Adrenal gland (tissue), 12 donors: ENCODE results near the gene CARD9. TPM values are rescaled to one million over a fixed set of nuclear protein-coding genes. Genes with fewer than 3 reads are reported as not detected.

Experiments
- DNase-seq, 7 donors: peaks; one replicate each; pipeline ENCODE4 v3.0.0-alpha.2; 2019 to 2020
- H3K27ac ChIP-seq, 5 donors: fragments of 200-600 bp; sonication (generic) in 4 of 5; 1 replicate in 3 of 5; 2 replicates in 2 of 5; pipeline versions ENCODE4 v1.5.1 to v1.8.0; 2016 to 2020; ENCODE audit warnings: mild to moderate bottlenecking in 1 of 5
- H3K27me3 ChIP-seq: fragments of 200-600 bp; 2 replicates; pipeline ENCODE4 v1.8.0; 2021
- H3K36me3 ChIP-seq, 2 donors: fragments of 200-600 bp; replicated peaks in 1 of 2; 1 replicate in 1 of 2; 2 replicates in 1 of 2; pipeline versions ENCODE4 v1.5.1 to v1.8.0; 2018 to 2022
- H3K4me1 ChIP-seq, 2 donors: fragments of 200-600 bp; replicated peaks in 1 of 2; 1 replicate in 1 of 2; 2 replicates in 1 of 2; pipeline versions ENCODE4 v1.5.1 to v1.8.0; 2018 to 2021
- H3K4me3 ChIP-seq, 4 donors: fragments of 200-600 bp; sonication (generic) in 3 of 4; one replicate each; pipeline ENCODE4 v1.5.1; 2016 to 2018
- H3K9me3 ChIP-seq, 3 donors: fragments of 200-600 bp; sonication (generic) in 1 of 3; replicated peaks in 1 of 3; 1 replicate in 2 of 3; 2 replicates in 1 of 3; pipeline versions ENCODE4 v1.5.1 to v1.8.0; 2016 to 2021
- CTCF ChIP-seq, 6 experiments: fragments of 450-650 bp in 4 of 6; fragments of 200-600 bp in 2 of 6; sonication (generic) in 1 of 6; IDR thresholded peaks; 1 replicate in 5 of 6; 2 replicates in 1 of 6; pipeline versions ENCODE4 v1.5.1 to v1.8.0; 2016 to 2021; ENCODE audit warnings: antibody characterized with exemption in 6 of 6, mild to moderate bottlenecking in 2 of 6, moderate library complexity in 1 of 6
- POLR2A ChIP-seq, 2 donors: fragments of 450-650 bp; IDR thresholded peaks; one replicate each; pipeline ENCODE4 v1.6.1; 2017; ENCODE audit warnings: antibody characterized with exemption in 2 of 2, mild to moderate bottlenecking in 2 of 2, moderate library complexity in 1 of 2
- WGBS, 4 donors: extraction: QIAGEN DNeasy Blood & Tissue Kit in 2 of 4; methylation state at CpG; one replicate each; pipeline versions ENCODE4 v1.1.5 to v1.1.7; 2013 to 2017; 5-methylcytosine and 5-hydroxymethylcytosine counted together
- intact Hi-C, 2 donors: fragments of 100-400 bp; cut with DNase I; formaldehyde crosslinking; loops; one replicate each; pipeline versions ENCODE4 v1.14.1 to v1.15.0; 2022 to 2023
- polyA plus RNA-seq, 3 donors: library from polyadenylated mRNA; stranded (reverse); fragments of 200-250 nt in 2 of 3; fragments of 350-450 nt in 1 of 3; fragmentation: Illumina TruSeq in 1 of 3; extraction: RNeasy Lipid Tissue Mini Kit (QIAGEN cat#74804) in 1 of 3; gene quantifications; one replicate each; pipeline ENCODE4 v1.2.3, GENCODE V29; 2013 to 2014
- total RNA-seq, 9 donors: library from RNA; depleted of rRNA in 4 of 9; stranded (reverse); fragments of >200 nt in 4 of 9; fragments of 120-200 nt in 1 of 9; fragmentation: NEBNext Ultra II Directional in 1 of 9; extraction: Animal tissue kit (Norgen Biotek cat#: 25700) in 1 of 9; gene quantifications; one replicate each; pipeline versions ENCODE4 v1.1.0 to v1.2.4, GENCODE V29; 2013 to 2023
- donor health status: healthy with polysubstance abuse.
- donor health status: Bipolar disorder and iron deficiency.
- donor health status: DM: yes; HTN: yes; CAD: no.
- donor health status: DM: no; HTN: no; CAD: no.
- donor health status: DM: no; HTN: no; CAD: no.
- donor health status: DM: yes; HTN: yes; CAD: no.

CARD9 gene
- total and polyA plus RNA-seq, 12 donors = 0.35 to 10.6 (median 4.0) TPM

- no peak for DNase-seq
- TF ChIP-seq POLR2A (IDR thresholded peaks at IDR 0.05) (no peak), CTCF (IDR thresholded peaks at IDR 0.05) (no peak)
- H3K27ac ChIP-seq = no peak overlapping the region
- H3K4me1 ChIP-seq = peaks cover 0 to 19% of the 10 kb centered on the region in 2 donors
- no peaks in the 10 kb centered on the region for H3K27me3 ChIP-seq
- intact Hi-C loops = no loop called here
- no peaks in the 10 kb centered on the region for H3K36me3 ChIP-seq
- no peak overlapping the region for H3K4me3 ChIP-seq
- H3K9me3 ChIP-seq = no peaks in the 10 kb centered on the region
- WGBS, 4 donors = 75 to 90% (median 79%) methylated on average over 6 to 54 of the region's 54 CpGs
Measured at GRCh38 chr9:136355616-136356557, 17.6 kb downstream of the CARD9 start.

- Histone ChIP-seq H3K36me3 (no peaks in the 10 kb centered on the region), H3K27me3 (no peaks in the 10 kb centered on the region), H3K27ac (peak overlapping the region in 3 of 5 donors; percentile 22 to 56 (median 46)), H3K4me3 (no peak overlapping the region), H3K9me3 (no peaks in the 10 kb centered on the region), H3K4me1 (peaks cover 0 to 19% of the 10 kb centered on the region in 2 donors)
- intact Hi-C loops = no loop called here
- TF ChIP-seq CTCF (IDR thresholded peaks at IDR 0.05) (no peak), POLR2A (IDR thresholded peaks at IDR 0.05) (no peak)
- DNase-seq = peak in 6 of 7 donors; percentile 64 to 81 (median 67)
- 36 to 55% (median 52%) methylated on average over 9 to 17 of the region's 17 CpGs for WGBS, 4 donors
Measured at GRCh38 chr9:136354592-136355085, 18.8 kb downstream of the CARD9 start.

- peak overlapping the region in 3 of 5 donors; percentile 22 to 56 (median 46) for H3K27ac ChIP-seq
- H3K4me3 ChIP-seq = no peak overlapping the region
- H3K27me3 ChIP-seq = no peaks in the 10 kb centered on the region
- 68 to 81% (median 75%) methylated on average over 3 to 13 of the region's 13 CpGs for WGBS, 4 donors
- intact Hi-C loops = no loop called here
- H3K9me3 ChIP-seq = no peaks in the 10 kb centered on the region
- no peak for TF ChIP-seq CTCF (IDR thresholded peaks at IDR 0.05)
- peaks cover 0 to 19% of the 10 kb centered on the region in 2 donors for H3K4me1 ChIP-seq
- peak in 1 of 7 donors; percentile 46 for DNase-seq
- H3K36me3 ChIP-seq = no peaks in the 10 kb centered on the region
Measured at GRCh38 chr9:136353757-136354488, 19.5 kb downstream of the CARD9 start.

GRCh38 chr9:136353088-136353487 lies 20.4 kb downstream of the CARD9 start:
- Histone ChIP-seq H3K9me3 (no peaks in the 10 kb centered on the region), H3K36me3 (no peaks in the 10 kb centered on the region), H3K27ac (no peak overlapping the region), H3K4me3 (no peak overlapping the region), H3K27me3 (no peaks in the 10 kb centered on the region), H3K4me1 (peaks cover 0 to 16% of the 10 kb centered on the region in 2 donors)
- no peak for DNase-seq
- intact Hi-C loops = no loop called here
- WGBS, 4 donors = 89 to 91% (median 91%) methylated on average over 8 to 11 of the region's 11 CpGs
- TF ChIP-seq CTCF (IDR thresholded peaks at IDR 0.05) = no peak
- TF ChIP-seq POLR2A (IDR thresholded peaks at IDR 0.05) = no peak
